HCT116 (cell line): ENCODE measurements around the gene LRRC4. TPM values are rescaled to one million over a fixed set of nuclear protein-coding genes. Genes with fewer than 3 reads are reported as not detected.

Experiments used
- ATAC-seq: fragments of 200-7000 bp; cut with Tn5 transposase; 2 replicates; pipeline ENCODE4 v1.9.1; 2020; ENCODE audit warnings: mild to moderate bottlenecking, moderate library complexity
- BruUV-seq: library from RNA; stranded (reverse); fragments of 400-500 nt; replicated peaks from 2 replicates; lab custom pipeline; 2021; lab: Mats Ljungman, UMichigan
- CTCF ChIA-PET: fragments of 300-600 bp; sonication (Branson Sonifier 250); formaldehyde crosslinking; loops from one replicate; lab custom pipeline; 2021; ENCODE audit warnings: antibody characterized with exemption; lab: Charles Lee
- POLR2A ChIA-PET: fragments of 300-600, 350-600 bp; sonication (Branson Sonifier 250); formaldehyde crosslinking; loops from one replicate; lab custom pipeline; 2021; ENCODE audit warnings: antibody characterized with exemption; lab: Charles Lee
- RAD21 ChIA-PET, 2 experiments: fragments of 300-600 bp; sonication (Branson Sonifier 250); formaldehyde crosslinking; loops; one replicate each; lab custom pipeline; 2023; ENCODE audit warnings: low total read pairs in 2 of 2; ENCODE audit not compliant: uncharacterized antibody in 2 of 2, unreplicated experiment in 2 of 2, low non-redundant PET in 1 of 2; lab: Charles Lee
- DNase-seq: peaks from one replicate; pipeline ENCODE4 v3.0.0-alpha.2; 2010; ENCODE audit warnings: low read depth, low spot score
- H2AFZ ChIP-seq: fragments of 200-600 bp; shearing (Covaris generic), sonication (generic); 2 replicates; pipeline ENCODE4 v1.6.1; 2017; ENCODE audit warnings: low read depth, mixed run types, mixed read lengths, antibody characterized with exemption, low read length; ENCODE audit not compliant: poor library complexity, severe bottlenecking
- H3K27ac ChIP-seq: 2 replicates; pipeline ENCODE4 v1.5.1; 2012; ENCODE audit warnings: low read depth, low read length
- H3K27me3 ChIP-seq: fragments of 200-600 bp; sonication (generic); 2 replicates; pipeline ENCODE4 v1.6.1; 2016; ENCODE audit warnings: mixed run types, low read length, mixed read lengths; ENCODE audit not compliant: insufficient read depth
- H3K36me3 ChIP-seq, 2 experiments: fragments of 200-500 bp in 1 of 2; fragments of 200-600 bp in 1 of 2; sonication (Bioruptor generic) in 1 of 2; sonication (generic) in 1 of 2; 2 replicates each; pipeline versions ENCODE4 v1.5.1 to v1.6.1; 2014 to 2016; ENCODE audit warnings: low read length in 2 of 2, inconsistent platforms in 1 of 2, mixed read lengths in 1 of 2, mixed run types in 1 of 2; ENCODE audit not compliant: insufficient read depth in 2 of 2, control insufficient read depth in 1 of 2
- H3K4me1 ChIP-seq, 2 experiments: fragments of 200-600 bp in 1 of 2; sonication (generic) in 1 of 2; 2 replicates each; pipeline versions ENCODE4 v1.5.1 to v1.6.1; 2012 to 2017; ENCODE audit warnings: low read length in 2 of 2, inconsistent platforms in 1 of 2, mild to moderate bottlenecking in 1 of 2, mixed read lengths in 1 of 2, mixed run types in 1 of 2, moderate library complexity in 1 of 2; ENCODE audit not compliant: insufficient read depth in 2 of 2, control insufficient read depth in 1 of 2
- H3K4me2 ChIP-seq: fragments of 200-600 bp; sonication (generic); 2 replicates; pipeline ENCODE4 v1.6.1; 2017; ENCODE audit warnings: mixed run types, low read length, mixed read lengths
- H3K4me3 ChIP-seq, 2 experiments: fragments of 200-600 bp in 1 of 2; sonication (generic) in 1 of 2; replicated peaks in 1 of 2; 2 replicates each; pipeline ENCODE4 v1.5.1; 2011 to 2016; ENCODE audit warnings: low read length in 2 of 2, control low read depth in 1 of 2, low read depth in 1 of 2, mild to moderate bottlenecking in 1 of 2, mixed read lengths in 1 of 2, mixed run types in 1 of 2
- H3K79me2 ChIP-seq: fragments of 200-600 bp; sonication (generic); 2 replicates; pipeline ENCODE4 v1.6.1; 2017; ENCODE audit warnings: mild to moderate bottlenecking, mixed run types, low read length, moderate library complexity, mixed read lengths; ENCODE audit not compliant: insufficient read depth
- H3K9ac ChIP-seq: fragments of 200-600 bp; sonication (generic); 2 replicates; pipeline ENCODE4 v1.6.1; 2016; ENCODE audit warnings: low read length, mixed read lengths
- H3K9me2 ChIP-seq: fragments of 200-600 bp; sonication (generic), shearing (Covaris generic); 2 replicates; pipeline ENCODE4 v1.6.1; 2017; ENCODE audit warnings: mixed run types, mild to moderate bottlenecking, moderate library complexity; ENCODE audit not compliant: insufficient read depth
- H3K9me3 ChIP-seq, 2 experiments: fragments of 200-500 bp in 1 of 2; fragments of 200-600 bp in 1 of 2; sonication (Bioruptor generic) in 1 of 2; sonication (generic) in 1 of 2; 2 replicates each; pipeline ENCODE4 v1.6.1; 2014 to 2017; ENCODE audit warnings: low read length in 2 of 2, mixed read lengths in 2 of 2, inconsistent platforms in 1 of 2, low read depth in 1 of 2, mild to moderate bottlenecking in 1 of 2, mixed run types in 1 of 2, moderate library complexity in 1 of 2; ENCODE audit not compliant: control insufficient read depth in 1 of 2, insufficient read depth in 1 of 2
- H4K20me1 ChIP-seq: fragments of 200-600 bp; sonication (generic), shearing (Covaris generic); 2 replicates; pipeline ENCODE4 v1.6.1; 2017; ENCODE audit warnings: mixed run types, mild to moderate bottlenecking, moderate library complexity; ENCODE audit not compliant: insufficient read depth
- ATF3 ChIP-seq: IDR thresholded peaks from 2 replicates; pipeline ENCODE4 v1.6.1; 2012
- CBX3 ChIP-seq: IDR thresholded peaks from 2 replicates; pipeline ENCODE4 v1.6.1; 2012; ENCODE audit warnings: low read depth
- EGR1 ChIP-seq: IDR thresholded peaks from 2 replicates; pipeline ENCODE4 v1.6.1; 2012; ENCODE audit warnings: low read depth
- ELF1 ChIP-seq: IDR thresholded peaks from 2 replicates; pipeline ENCODE4 v1.6.1; 2012; ENCODE audit warnings: low read depth, borderline replicate concordance
- EZH2phosphoT487 ChIP-seq: fragments of 200-600 bp; IDR thresholded peaks from 2 replicates; pipeline ENCODE4 v1.6.1; 2018; ENCODE audit warnings: antibody characterized with exemption, borderline replicate concordance
- JUND ChIP-seq: IDR thresholded peaks from 2 replicates; pipeline ENCODE4 v1.6.1; 2012
- MAX ChIP-seq: IDR thresholded peaks from 2 replicates; pipeline ENCODE4 v1.6.1; 2012
- POLR2A ChIP-seq: IDR thresholded peaks from 2 replicates; pipeline ENCODE4 v1.7.0; 2011; ENCODE audit warnings: borderline replicate concordance; ENCODE audit not compliant: insufficient read depth, insufficient read length; ENCODE audit errors: extremely low read depth
- RAD21 ChIP-seq: IDR thresholded peaks from 2 replicates; pipeline ENCODE4 v1.6.1; 2012; ENCODE audit warnings: low read depth, mild to moderate bottlenecking
- SP1 ChIP-seq: IDR thresholded peaks from 2 replicates; pipeline ENCODE4 v1.6.1; 2012; ENCODE audit warnings: low read depth
- YY1 ChIP-seq: IDR thresholded peaks from 2 replicates; pipeline ENCODE4 v1.6.1; 2011; ENCODE audit warnings: low read length, low read depth, moderate library complexity, mild to moderate bottlenecking; ENCODE audit not compliant: insufficient replicate concordance; ENCODE audit errors: extremely low read depth
- ZBTB33 ChIP-seq: IDR thresholded peaks from 2 replicates; pipeline ENCODE4 v1.6.1; 2011; ENCODE audit warnings: mild to moderate bottlenecking, low read length, moderate library complexity; ENCODE audit not compliant: insufficient replicate concordance; ENCODE audit errors: extremely low read depth
- intact Hi-C: fragments of 100-400 bp; cut with micrococcal nuclease; formaldehyde crosslinking; loops from 2 replicates; pipeline ENCODE4 v1.10.0; 2022
- total RNA-seq: library from RNA; stranded (reverse); gene quantifications from one replicate; pipeline ENCODE4 v1.2.1, GENCODE V29; 2021; ENCODE audit not compliant: unreplicated experiment

LRRC4 gene
- total RNA-seq, 1 experiment from 2014 or later: not detected

GRCh38 chr7:128044064-128044463 is 12.8 kb upstream of the LRRC4 start (continued):
- TF ChIP-seq ZBTB33 (no peak), ATF3 (no peak), CBX3 (no peak), YY1 (no peak), ELF1 (no peak), JUND (no peak)

- H3K9me2 ChIP-seq: no peaks in the 10 kb centered on the region
- H3K4me3 ChIP-seq: no peak overlapping the region
- RAD21 ChIA-PET: no interaction called here
- no peak overlapping the region for H3K4me2 ChIP-seq
- DNase-seq: no peak
- H3K79me2 ChIP-seq: peaks cover 4% of the 10 kb centered on the region; the same call in 1 of the 2 replicates
- peaks cover 5 to 22% of the 10 kb centered on the region in 2 experiments; a peak in 3 of 4 replicates for H3K4me1 ChIP-seq
- no peak overlapping the region for H2AFZ ChIP-seq
- no peaks in the 10 kb centered on the region for H3K27me3 ChIP-seq
- no peak overlapping the region for H3K27ac ChIP-seq
- TF ChIP-seq EGR1: no peak
- no peak for TF ChIP-seq CBX3
- TF ChIP-seq MAX: no peak
- TF ChIP-seq RAD21: no peak
- no peak for TF ChIP-seq EZH2phosphoT487
- TF ChIP-seq POLR2A: no peak
- no peak for TF ChIP-seq SP1
- TF ChIP-seq, all 23 proteins: peak for 0
- CTCF ChIA-PET: no interaction called here
- intact Hi-C loops: no loop called here
- Histone ChIP-seq H3K36me3 (no peaks in the 10 kb centered on the region), H4K20me1 (no peaks in the 10 kb centered on the region), H3K9me3 (no peaks in the 10 kb centered on the region), H3K9ac (no peak overlapping the region)
- POLR2A ChIA-PET: no interaction called here
- BruUV-seq: no TSS peak
- no peak for ATAC-seq
These were observed 10.8 kb upstream of the LRRC4 start for GRCh38 chr7:128042012-128042411.
